ENCODE results near the gene ATAD3B. TPM values are rescaled to one million over a fixed set of nuclear protein-coding genes. Genes with fewer than 3 reads are reported as not detected.
A peak's percentile ranks its signal among the peaks of the same experiment; 100 is the strongest.
"Not testable (repeated sequence)": the region's sequence is repeated elsewhere in the genome, so short reads cannot be mapped to it uniquely, and the experiment has no call there.

ATAD3B gene
- total RNA-seq, 2 donors from 2014 or later: 16.8 to 26.9 TPM

DNA sequence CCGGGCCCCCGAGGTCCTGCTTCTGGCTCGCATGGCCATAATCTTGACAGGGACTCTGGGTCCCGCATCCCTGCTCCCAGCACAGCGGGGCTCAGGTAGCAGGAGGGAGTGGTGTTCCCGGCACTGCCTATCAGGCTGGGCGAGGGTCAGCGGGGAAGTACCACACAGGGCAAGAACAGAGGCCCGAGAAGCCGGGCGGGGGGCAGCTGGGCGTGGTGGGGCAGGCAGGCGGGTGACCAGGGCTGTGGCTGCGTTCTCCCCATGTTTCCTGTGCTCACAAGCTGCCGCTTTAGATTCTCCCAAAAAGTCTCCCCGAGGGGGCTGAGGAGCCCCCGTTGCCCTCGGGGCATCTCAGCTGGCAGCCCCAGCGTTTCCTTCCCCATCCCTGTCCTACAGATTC, 18.3 kb downstream of the ATAD3B start:
- intact Hi-C loops (cut with DNase I): no loop called here
- DNase-seq (ENCODE audit: low spot score): no peak
- Histone ChIP-seq H3K9me3 (no peaks in the 10 kb centered on the region), H3K27ac (no peak overlapping the region), H3K36me3 (peaks cover 0 to 3% of the 10 kb centered on the region in 2 donors), H3K4me3 (no peak overlapping the region), H3K27me3 (replicated peaks; ENCODE audit: insufficient read depth) (no peaks in the 10 kb centered on the region), H3K4me1 (replicated peaks) (no peaks in the 10 kb centered on the region)
- 94% methylated on average over 16 of the region's 19 CpGs for WGBS
- TF ChIP-seq POLR2A (IDR thresholded peaks at IDR 0.05) (no peak), POLR2AphosphoS5 (IDR thresholded peaks at IDR 0.05) (no peak)
- TF ChIP-seq, protein P1, sequence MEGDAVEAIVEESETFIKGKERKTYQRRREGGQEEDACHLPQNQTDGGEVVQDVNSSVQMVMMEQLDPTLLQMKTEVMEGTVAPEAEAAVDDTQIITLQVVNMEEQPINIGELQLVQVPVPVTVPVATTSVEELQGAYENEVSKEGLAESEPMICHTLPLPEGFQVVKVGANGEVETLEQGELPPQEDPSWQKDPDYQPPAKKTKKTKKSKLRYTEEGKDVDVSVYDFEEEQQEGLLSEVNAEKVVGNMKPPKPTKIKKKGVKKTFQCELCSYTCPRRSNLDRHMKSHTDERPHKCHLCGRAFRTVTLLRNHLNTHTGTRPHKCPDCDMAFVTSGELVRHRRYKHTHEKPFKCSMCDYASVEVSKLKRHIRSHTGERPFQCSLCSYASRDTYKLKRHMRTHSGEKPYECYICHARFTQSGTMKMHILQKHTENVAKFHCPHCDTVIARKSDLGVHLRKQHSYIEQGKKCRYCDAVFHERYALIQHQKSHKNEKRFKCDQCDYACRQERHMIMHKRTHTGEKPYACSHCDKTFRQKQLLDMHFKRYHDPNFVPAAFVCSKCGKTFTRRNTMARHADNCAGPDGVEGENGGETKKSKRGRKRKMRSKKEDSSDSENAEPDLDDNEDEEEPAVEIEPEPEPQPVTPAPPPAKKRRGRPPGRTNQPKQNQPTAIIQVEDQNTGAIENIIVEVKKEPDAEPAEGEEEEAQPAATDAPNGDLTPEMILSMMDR (IDR thresholded peaks at IDR 0.05): no peak

DNA sequence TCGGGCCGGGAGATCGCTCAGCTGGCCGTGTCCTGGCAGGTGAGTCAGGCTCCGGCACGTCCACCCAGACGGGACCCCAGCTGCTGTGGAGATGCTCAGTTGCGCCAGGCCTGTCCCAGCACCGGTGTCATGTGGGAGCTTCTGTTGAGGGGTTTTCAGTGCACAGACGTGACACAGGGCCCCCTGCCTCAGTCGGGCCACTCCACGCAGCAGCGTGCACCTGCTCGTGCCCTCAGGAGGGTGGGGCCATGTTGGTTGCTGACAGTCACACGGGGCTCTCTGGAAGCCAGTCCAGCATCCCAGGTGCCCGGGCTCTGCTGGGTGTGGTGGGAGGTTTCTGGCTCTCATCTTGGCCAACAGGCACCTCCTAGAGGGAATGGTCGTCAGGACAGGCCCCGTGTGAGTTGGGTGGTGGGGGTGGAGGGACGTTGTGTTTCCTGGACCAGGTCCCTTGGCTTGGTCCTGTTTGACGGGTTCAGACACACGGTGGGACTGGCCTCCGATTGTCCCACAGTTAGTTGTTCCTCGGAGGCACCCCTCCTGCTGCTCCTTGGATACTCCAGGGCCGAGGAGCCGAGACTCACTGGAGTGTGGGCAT, 19.2 kb downstream of the ATAD3B start:
- peaks cover 0 to 3% of the 10 kb centered on the region in 2 donors for H3K36me3 ChIP-seq
- no peaks in the 10 kb centered on the region for H3K4me1 ChIP-seq (replicated peaks)
- WGBS: 98% methylated on average over 8 of the region's 25 CpGs
- intact Hi-C loops (cut with DNase I): no loop called here
- no peak overlapping the region for H3K27ac ChIP-seq
- H3K9me3 ChIP-seq: no peaks in the 10 kb centered on the region
- no peak for DNase-seq (ENCODE audit: low spot score)
- H3K4me3 ChIP-seq: no peak overlapping the region
- TF ChIP-seq POLR2AphosphoS5 (IDR thresholded peaks at IDR 0.05) (no peak), POLR2A (IDR thresholded peaks at IDR 0.05) (no peak)
- TF ChIP-seq, protein P1 (IDR thresholded peaks at IDR 0.05): no peak
- no peaks in the 10 kb centered on the region for H3K27me3 ChIP-seq (replicated peaks; ENCODE audit: insufficient read depth)

DNA sequence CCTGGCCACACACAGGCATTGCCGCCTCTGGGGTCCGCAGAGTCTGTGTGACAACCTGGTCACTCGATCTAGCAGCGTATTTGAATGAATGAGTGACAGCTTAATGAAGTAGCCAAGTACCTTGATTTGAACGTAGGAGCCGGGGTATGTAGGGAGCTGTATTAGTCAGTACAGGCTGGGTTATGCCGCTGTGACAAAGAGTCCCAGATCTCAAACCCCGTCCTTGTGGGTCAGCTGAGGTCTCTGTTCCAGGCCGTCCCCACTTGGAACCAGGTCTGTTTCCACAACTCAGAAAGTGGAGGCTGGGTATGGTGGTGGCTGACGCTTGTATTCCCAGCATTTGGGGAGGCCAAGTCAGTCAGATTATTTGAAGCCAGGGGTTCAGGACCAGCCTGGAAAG, 20.0 kb downstream of the ATAD3B start:
- H3K27ac ChIP-seq: no peak overlapping the region
- intact Hi-C loops (cut with DNase I): no loop called here
- TF ChIP-seq POLR2AphosphoS5 (IDR thresholded peaks at IDR 0.05) (no peak), POLR2A (IDR thresholded peaks at IDR 0.05) (no peak)
- TF ChIP-seq, protein P1 (IDR thresholded peaks at IDR 0.05): no peak
- no peak for DNase-seq (ENCODE audit: low spot score)
- WGBS: 95% methylated on average over 10 of the region's 10 CpGs
- H3K27me3 ChIP-seq (replicated peaks; ENCODE audit: insufficient read depth): no peaks in the 10 kb centered on the region
- no peak overlapping the region for H3K4me3 ChIP-seq
- no peaks in the 10 kb centered on the region for H3K4me1 ChIP-seq (replicated peaks)
- H3K9me3 ChIP-seq: no peaks in the 10 kb centered on the region
- H3K36me3 ChIP-seq: peaks cover 0 to 3% of the 10 kb centered on the region in 2 donors

DNA sequence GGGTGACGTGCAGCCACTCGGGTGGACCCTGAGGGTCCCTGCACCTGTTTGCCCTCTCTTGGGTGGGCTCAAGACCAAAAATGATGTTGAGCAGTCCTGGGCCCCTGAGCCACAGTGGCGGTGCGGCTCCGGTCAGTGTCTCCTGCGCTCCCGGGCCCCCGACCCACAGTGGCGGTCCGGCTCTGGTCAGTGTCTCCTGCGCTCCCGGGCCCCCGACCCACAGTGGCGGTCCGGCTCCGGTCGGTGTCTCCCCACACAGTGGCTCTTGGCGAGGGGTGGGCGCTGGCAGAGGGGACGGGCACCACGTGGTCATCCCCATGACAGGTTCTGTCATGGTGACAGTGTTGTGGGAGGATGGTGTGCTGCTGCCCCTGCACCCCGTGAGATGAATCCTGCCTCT, 22.7 kb downstream of the ATAD3B start:
- H3K36me3 ChIP-seq; H3K27ac ChIP-seq; H3K9me3 ChIP-seq; H3K27me3 ChIP-seq (replicated peaks; ENCODE audit: insufficient read depth); intact Hi-C loops (cut with DNase I); H3K4me1 ChIP-seq (replicated peaks); DNase-seq (ENCODE audit: low spot score); H3K4me3 ChIP-seq: not testable (repeated sequence)
- WGBS: 93% methylated on average over 21 of the region's 22 CpGs

DNA sequence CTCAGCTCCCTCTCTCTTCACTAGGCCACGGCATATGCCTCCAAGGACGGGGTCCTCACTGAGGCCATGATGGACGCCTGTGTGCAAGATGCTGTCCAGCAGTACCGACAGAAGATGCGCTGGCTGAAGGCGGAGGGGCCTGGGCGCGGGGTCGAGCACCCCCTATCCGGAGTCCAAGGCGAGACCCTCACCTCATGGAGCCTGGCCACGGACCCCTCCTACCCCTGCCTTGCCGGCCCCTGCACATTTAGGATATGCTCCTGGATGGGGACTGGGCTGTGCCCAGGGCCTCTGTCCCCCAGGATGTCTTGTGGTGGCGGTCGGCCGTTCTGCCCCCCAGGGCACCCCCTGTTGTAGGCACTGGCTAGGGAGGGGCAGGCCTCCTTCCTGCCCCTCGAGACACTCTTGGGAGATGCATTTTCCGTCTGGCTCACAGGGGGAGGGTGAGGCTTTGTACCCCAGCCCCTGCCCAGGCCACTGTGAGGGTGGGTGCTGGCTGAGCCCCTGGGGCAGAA, 24.0 kb downstream of the ATAD3B start:
- 94% methylated on average over 18 of the region's 18 CpGs for WGBS
- H3K4me1 ChIP-seq (replicated peaks); intact Hi-C loops (cut with DNase I); H3K27me3 ChIP-seq (replicated peaks; ENCODE audit: insufficient read depth); H3K9me3 ChIP-seq; H3K4me3 ChIP-seq; H3K36me3 ChIP-seq; H3K27ac ChIP-seq; DNase-seq (ENCODE audit: low spot score): not testable (repeated sequence)

DNA sequence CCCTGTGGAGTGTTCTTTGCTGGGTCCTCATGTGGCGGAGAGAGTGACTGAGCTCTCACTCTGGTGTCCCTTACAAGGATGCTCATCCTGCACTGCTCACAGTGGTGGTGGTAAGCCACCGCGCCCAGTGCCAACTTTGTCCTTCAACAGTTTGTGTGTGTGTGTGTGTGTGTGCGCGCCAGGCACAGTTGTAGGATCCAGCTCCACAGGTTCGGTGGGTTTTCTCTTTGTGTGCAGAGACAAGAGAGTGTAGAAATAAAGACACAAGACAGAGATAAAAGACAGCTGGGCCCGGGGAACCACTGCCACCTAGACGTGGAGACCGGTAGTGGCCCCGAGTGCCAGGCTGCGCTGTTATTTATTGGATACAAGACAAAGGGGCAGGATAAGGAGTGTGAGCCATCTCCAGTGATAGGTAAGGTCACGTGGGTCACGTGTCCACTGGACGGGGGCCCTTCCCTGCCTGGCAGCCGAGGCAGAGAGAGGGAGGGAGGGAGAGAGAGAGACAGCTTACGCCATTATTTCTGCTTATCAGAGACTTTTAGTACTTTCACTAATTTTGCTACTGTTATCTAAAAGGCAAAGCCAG, 33.3 kb downstream of the ATAD3B start:
- peak; percentile 88 for DNase-seq (ENCODE audit: low spot score)
- H3K9me3 ChIP-seq; intact Hi-C loops (cut with DNase I); H3K4me3 ChIP-seq; H3K36me3 ChIP-seq; H3K27me3 ChIP-seq (replicated peaks; ENCODE audit: insufficient read depth); H3K4me1 ChIP-seq (replicated peaks): not testable (repeated sequence)
- H3K27ac ChIP-seq: peak overlapping the region; percentile 78 to 81
- WGBS: 23% methylated on average over 16 of the region's 16 CpGs
- peak; percentile 81 for TF ChIP-seq POLR2AphosphoS5 (IDR thresholded peaks at IDR 0.05)
- TF ChIP-seq, protein P1 (IDR thresholded peaks at IDR 0.05): peak; percentile 45 to 93 (median 77)

All from prostate gland (tissue), 2 donors.